ENCODE data around the gene FOXK2.
"Not testable (repeated sequence)": the region's sequence is repeated elsewhere in the genome, so short reads cannot be mapped to it uniquely, and the experiment has no call there.

FOXK2 gene

DNA sequence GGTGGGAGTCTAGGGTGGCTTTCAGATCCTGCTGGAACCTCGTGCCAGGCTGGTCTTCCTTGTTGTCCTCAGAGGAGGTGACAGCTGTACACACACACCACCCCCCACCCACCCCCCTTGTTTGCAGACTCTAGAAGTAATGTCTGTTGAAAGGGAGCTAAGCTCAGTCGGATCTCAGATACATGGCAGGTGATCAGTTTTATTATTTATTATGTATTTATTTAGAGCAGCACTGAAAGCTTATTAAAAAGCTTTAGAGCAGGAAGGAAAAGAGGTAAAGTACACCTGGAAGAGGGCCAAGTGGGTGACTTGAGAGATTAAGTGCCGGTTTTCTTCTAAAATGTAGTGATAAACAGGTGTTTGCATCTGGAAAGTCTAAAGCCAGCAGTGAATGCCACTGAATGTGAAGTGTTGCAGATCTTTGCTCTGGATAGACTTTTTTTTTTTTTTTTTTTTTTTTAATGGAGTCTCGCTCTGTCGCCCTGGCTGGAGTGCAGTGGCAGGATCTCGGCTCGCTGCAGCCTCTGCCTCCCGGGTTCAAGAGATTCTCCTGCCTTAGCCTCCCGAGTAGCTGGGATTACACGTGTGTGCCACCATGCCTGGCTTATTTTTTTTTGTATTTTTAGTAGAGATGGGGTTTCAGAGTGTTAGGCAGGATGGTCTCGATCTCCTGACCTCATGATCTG is 40.2 kb downstream of the FOXK2 start:
- no peaks in the 10 kb centered on the region for H3K27me3 ChIP-seq (ENCODE audit: insufficient read depth, low read length)
- no peak overlapping the region for H3K4me3 ChIP-seq (ENCODE audit: low read length)
- H3K9ac ChIP-seq (ENCODE audit: low read depth, low read length) = no peak overlapping the region
- no peaks in the 10 kb centered on the region for H3K4me1 ChIP-seq (ENCODE audit: insufficient read depth, low read length)
- no peak overlapping the region for H3K27ac ChIP-seq (ENCODE audit: low read depth, low read length)
- H3K9me3 ChIP-seq (ENCODE audit: insufficient read depth, low read depth, low read length) = no peaks in the 10 kb centered on the region
- H3K36me3 ChIP-seq (ENCODE audit: insufficient read depth, low read length) = peaks cover 10% of the 10 kb centered on the region; the same call in 1 of the 2 replicates
- WGBS = 89% methylated on average over 9 of the region's 11 CpGs

- no peak overlapping the region for H3K27ac ChIP-seq (ENCODE audit: low read depth, low read length)
- 94% methylated on average over 15 of the region's 15 CpGs for WGBS
- no peaks in the 10 kb centered on the region for H3K27me3 ChIP-seq (ENCODE audit: insufficient read depth, low read length)
- peaks cover 15% of the 10 kb centered on the region for H3K36me3 ChIP-seq (ENCODE audit: insufficient read depth, low read length)
- H3K9me3 ChIP-seq (ENCODE audit: insufficient read depth, low read depth, low read length) = no peaks in the 10 kb centered on the region
- H3K4me1 ChIP-seq (ENCODE audit: insufficient read depth, low read length) = no peaks in the 10 kb centered on the region
- no peak overlapping the region for H3K9ac ChIP-seq (ENCODE audit: low read depth, low read length)
- H3K4me3 ChIP-seq (ENCODE audit: low read length) = no peak overlapping the region
These were observed 40.7 kb downstream of the FOXK2 start for GRCh38 chr17:82560252-82560642.

DNA sequence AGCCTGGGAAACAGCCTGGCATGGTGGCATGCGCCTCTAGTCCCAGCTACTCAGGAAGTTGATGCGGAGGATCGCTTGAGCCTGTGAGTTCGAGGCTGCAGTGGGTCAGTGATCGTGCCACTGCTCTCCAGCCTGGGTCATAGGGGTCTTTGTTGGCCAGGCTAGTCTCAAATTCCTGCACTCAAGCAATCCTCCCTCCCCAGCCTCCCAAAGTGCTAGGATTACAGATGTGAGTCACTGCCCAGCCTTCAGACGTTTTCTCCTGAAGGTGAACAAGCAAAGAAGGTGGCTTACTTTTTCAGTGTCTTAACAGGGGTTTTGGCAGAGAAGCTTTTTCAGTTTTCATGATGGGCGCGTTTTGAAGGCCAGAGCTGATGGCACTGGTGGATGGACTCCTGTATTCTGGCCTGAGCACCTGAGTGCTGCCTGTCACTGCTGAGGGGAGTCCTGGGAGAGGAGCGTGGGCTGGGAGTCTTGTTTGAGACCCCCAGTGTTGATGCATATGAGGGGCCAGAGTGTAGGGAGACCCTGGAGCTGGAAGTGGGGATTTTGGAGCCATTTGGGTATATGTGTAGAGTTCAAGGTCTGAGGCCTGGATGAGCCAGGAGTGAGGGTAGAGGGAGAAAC is 41.4 kb downstream of the FOXK2 start:
- H3K36me3 ChIP-seq (ENCODE audit: insufficient read depth, low read length) = peaks cover 20% of the 10 kb centered on the region
- H3K4me3 ChIP-seq (ENCODE audit: low read length) = no peak overlapping the region
- no peaks in the 10 kb centered on the region for H3K4me1 ChIP-seq (ENCODE audit: insufficient read depth, low read length)
- no peak overlapping the region for H3K27ac ChIP-seq (ENCODE audit: low read depth, low read length)
- H3K9ac ChIP-seq (ENCODE audit: low read depth, low read length) = no peak overlapping the region
- 85% methylated on average over 9 of the region's 9 CpGs for WGBS
- H3K27me3 ChIP-seq (ENCODE audit: insufficient read depth, low read length) = no peaks in the 10 kb centered on the region
- no peaks in the 10 kb centered on the region for H3K9me3 ChIP-seq (ENCODE audit: insufficient read depth, low read depth, low read length)

- 94% methylated on average over 31 of the region's 31 CpGs for WGBS
- Histone ChIP-seq H3K9ac (ENCODE audit: low read depth, low read length) (no peak overlapping the region), H3K27me3 (ENCODE audit: insufficient read depth, low read length) (no peaks in the 10 kb centered on the region), H3K27ac (ENCODE audit: low read depth, low read length) (no peak overlapping the region), H3K4me3 (ENCODE audit: low read length) (no peak overlapping the region), H3K4me1 (ENCODE audit: insufficient read depth, low read length) (no peaks in the 10 kb centered on the region), H3K36me3 (ENCODE audit: insufficient read depth, low read length) (peaks cover 26% of the 10 kb centered on the region), H3K9me3 (ENCODE audit: insufficient read depth, low read depth, low read length) (no peaks in the 10 kb centered on the region)
These were observed 42.0 kb downstream of the FOXK2 start for GRCh38 chr17:82561429-82562035.

- not testable (repeated sequence) for H3K9ac ChIP-seq (ENCODE audit: low read depth, low read length); H3K9me3 ChIP-seq (ENCODE audit: insufficient read depth, low read depth, low read length); H3K27ac ChIP-seq (ENCODE audit: low read depth, low read length); H3K4me3 ChIP-seq (ENCODE audit: low read length); H3K27me3 ChIP-seq (ENCODE audit: insufficient read depth, low read length); H3K4me1 ChIP-seq (ENCODE audit: insufficient read depth, low read length)
- peaks cover 39% of the 10 kb centered on the region for H3K36me3 ChIP-seq (ENCODE audit: insufficient read depth, low read length)
- WGBS = 97% methylated on average over 7 of the region's 7 CpGs
These were observed 43.2 kb downstream of the FOXK2 start for GRCh38 chr17:82562718-82563220.

DNA sequence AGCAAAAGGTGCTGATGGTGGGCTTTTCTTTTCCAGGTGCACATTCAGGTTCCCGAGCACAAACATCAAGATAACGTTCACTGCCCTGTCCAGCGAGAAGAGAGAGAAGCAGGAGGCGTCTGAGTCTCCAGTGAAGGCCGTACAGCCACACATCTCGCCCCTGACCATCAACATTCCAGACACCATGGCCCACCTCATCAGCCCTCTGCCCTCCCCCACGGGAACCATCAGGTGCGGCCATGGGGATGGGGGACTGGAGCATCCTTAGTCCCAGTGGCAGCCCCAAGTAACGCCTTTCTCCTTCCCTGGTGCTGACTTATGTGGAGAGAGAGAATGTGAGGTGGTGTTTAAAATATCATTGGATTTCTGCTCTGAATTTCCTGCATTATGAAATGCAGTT is 43.8 kb downstream of the FOXK2 start:
- Histone ChIP-seq H3K4me1 (ENCODE audit: insufficient read depth, low read length) (no peaks in the 10 kb centered on the region), H3K4me3 (ENCODE audit: low read length) (no peak overlapping the region), H3K36me3 (ENCODE audit: insufficient read depth, low read length) (peaks cover 44% of the 10 kb centered on the region), H3K9ac (ENCODE audit: low read depth, low read length) (no peak overlapping the region), H3K27ac (ENCODE audit: low read depth, low read length) (no peak overlapping the region), H3K9me3 (ENCODE audit: insufficient read depth, low read depth, low read length) (no peaks in the 10 kb centered on the region), H3K27me3 (ENCODE audit: insufficient read depth, low read length) (no peaks in the 10 kb centered on the region)
- 92% methylated on average over 9 of the region's 9 CpGs for WGBS

DNA sequence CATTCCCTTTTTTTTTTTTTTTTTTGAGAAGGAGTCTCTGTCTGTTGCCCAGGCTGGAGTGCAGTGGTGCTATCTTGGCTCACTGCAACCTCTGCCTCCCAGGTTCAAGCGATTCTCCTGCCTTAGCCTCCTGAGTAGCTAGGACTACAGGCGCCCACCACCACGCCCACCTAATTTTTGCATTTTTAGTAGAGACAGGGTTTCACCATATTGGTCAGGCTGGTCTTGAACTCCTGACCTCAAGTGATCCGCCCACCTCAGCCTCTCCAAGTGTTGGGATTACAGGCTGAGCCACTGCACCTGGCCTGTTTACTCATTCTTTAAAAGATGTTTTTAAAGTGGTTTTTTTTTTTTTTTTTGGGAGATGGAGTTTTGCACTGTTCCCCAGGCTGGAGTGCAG is 44.2 kb downstream of the FOXK2 start:
- not testable (repeated sequence) for H3K4me3 ChIP-seq (ENCODE audit: low read length); H3K9me3 ChIP-seq (ENCODE audit: insufficient read depth, low read depth, low read length); H3K9ac ChIP-seq (ENCODE audit: low read depth, low read length); H3K4me1 ChIP-seq (ENCODE audit: insufficient read depth, low read length); H3K27me3 ChIP-seq (ENCODE audit: insufficient read depth, low read length); H3K27ac ChIP-seq (ENCODE audit: low read depth, low read length)
- H3K36me3 ChIP-seq (ENCODE audit: insufficient read depth, low read length) = peaks cover 48% of the 10 kb centered on the region
- WGBS = 90% methylated on average over 4 of the region's 4 CpGs

DNA sequence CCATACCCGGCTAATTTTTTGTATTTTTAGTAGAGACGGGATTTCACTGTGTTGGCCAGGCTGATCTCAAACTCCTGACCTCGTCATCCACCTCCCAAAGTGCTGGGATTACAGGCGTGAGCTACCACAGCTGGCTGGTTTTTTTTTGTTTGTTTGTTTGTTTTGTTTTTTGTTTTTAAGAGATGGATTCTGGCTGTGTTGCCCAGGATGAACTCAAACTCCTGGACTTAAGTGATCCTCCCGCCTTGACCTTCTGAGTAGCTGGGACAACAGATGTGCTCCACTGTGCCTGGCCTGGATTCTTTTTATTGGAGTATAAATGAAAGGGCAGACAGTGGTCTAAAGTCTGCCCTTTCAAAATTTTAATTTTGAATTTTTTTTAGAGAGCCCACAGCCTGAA is 44.7 kb downstream of the FOXK2 start:
- Histone ChIP-seq H3K27ac (ENCODE audit: low read depth, low read length) (no peak overlapping the region), H3K36me3 (ENCODE audit: insufficient read depth, low read length) (peaks cover 53% of the 10 kb centered on the region), H3K27me3 (ENCODE audit: insufficient read depth, low read length) (no peaks in the 10 kb centered on the region), H3K9ac (ENCODE audit: low read depth, low read length) (no peak overlapping the region), H3K4me1 (ENCODE audit: insufficient read depth, low read length) (no peaks in the 10 kb centered on the region), H3K9me3 (ENCODE audit: insufficient read depth, low read depth, low read length) (no peaks in the 10 kb centered on the region), H3K4me3 (ENCODE audit: low read length) (no peak overlapping the region)
- WGBS = 94% methylated on average over 5 of the region's 5 CpGs

DNA sequence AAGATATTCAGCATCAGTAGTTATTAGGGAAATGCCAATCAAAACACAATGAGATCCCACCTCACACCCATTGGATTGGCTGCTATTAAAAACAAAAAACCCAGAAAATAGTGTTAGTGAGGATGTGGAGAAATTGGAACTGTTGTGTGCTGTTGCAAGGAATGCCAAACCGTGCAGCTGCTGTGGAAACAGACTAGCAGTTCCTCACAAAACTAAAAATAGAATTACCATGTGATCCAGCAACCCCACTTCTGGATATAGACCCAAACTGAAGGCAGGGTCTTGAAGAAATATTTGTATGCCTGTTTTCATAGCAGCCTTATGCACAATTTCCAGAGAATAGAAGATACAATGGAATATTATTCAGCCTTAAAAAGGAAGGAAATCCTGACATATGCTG is 46.0 kb downstream of the FOXK2 start:
- WGBS = 100% methylated on average over 1 of the region's 1 CpG
- H3K4me3 ChIP-seq (ENCODE audit: low read length) = no peak overlapping the region
- no peak overlapping the region for H3K9ac ChIP-seq (ENCODE audit: low read depth, low read length)
- peaks cover 63% of the 10 kb centered on the region for H3K36me3 ChIP-seq (ENCODE audit: insufficient read depth, low read length)
- H3K4me1 ChIP-seq (ENCODE audit: insufficient read depth, low read length) = no peaks in the 10 kb centered on the region
- H3K9me3 ChIP-seq (ENCODE audit: insufficient read depth, low read depth, low read length) = no peaks in the 10 kb centered on the region
- H3K27me3 ChIP-seq (ENCODE audit: insufficient read depth, low read length) = no peaks in the 10 kb centered on the region
- H3K27ac ChIP-seq (ENCODE audit: low read depth, low read length) = no peak overlapping the region

GRCh38 chr17:82566129-82566960 is 46.8 kb downstream of the FOXK2 start:
- Histone ChIP-seq H3K4me1 (ENCODE audit: insufficient read depth, low read length) (no peaks in the 10 kb centered on the region), H3K9me3 (ENCODE audit: insufficient read depth, low read depth, low read length) (no peaks in the 10 kb centered on the region), H3K27ac (ENCODE audit: low read depth, low read length) (no peak overlapping the region), H3K27me3 (ENCODE audit: insufficient read depth, low read length) (no peaks in the 10 kb centered on the region), H3K36me3 (ENCODE audit: insufficient read depth, low read length) (peaks cover 69% of the 10 kb centered on the region), H3K4me3 (ENCODE audit: low read length) (no peak overlapping the region), H3K9ac (ENCODE audit: low read depth, low read length) (no peak overlapping the region)
- WGBS = 87% methylated on average over 18 of the region's 18 CpGs

DNA sequence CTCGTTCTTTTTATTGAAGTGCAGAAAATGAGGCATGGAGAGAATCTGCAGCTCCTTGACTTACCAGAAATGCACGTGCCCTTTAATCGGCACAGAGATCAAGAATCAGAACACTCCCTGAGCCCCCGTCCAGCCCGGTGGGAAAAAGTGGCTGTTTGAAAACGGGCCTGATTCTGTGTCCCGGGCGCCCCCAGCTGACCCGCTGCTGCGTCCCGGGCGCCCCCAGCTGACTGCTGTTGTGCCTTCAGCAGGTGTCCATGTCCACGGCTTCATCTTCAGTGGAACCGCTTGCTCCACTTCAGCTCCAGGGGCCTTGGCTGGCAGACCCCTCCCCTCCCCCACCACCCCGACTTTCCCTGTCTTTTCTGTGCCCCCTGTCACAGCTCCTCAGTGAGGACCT is 47.8 kb downstream of the FOXK2 start:
- WGBS = 95% methylated on average over 15 of the region's 15 CpGs
- Histone ChIP-seq H3K36me3 (ENCODE audit: insufficient read depth, low read length) (peaks cover 78% of the 10 kb centered on the region), H3K27me3 (ENCODE audit: insufficient read depth, low read length) (no peaks in the 10 kb centered on the region), H3K27ac (ENCODE audit: low read depth, low read length) (no peak overlapping the region), H3K4me3 (ENCODE audit: low read length) (no peak overlapping the region), H3K9me3 (ENCODE audit: insufficient read depth, low read depth, low read length) (no peaks in the 10 kb centered on the region), H3K4me1 (ENCODE audit: insufficient read depth, low read length) (no peaks in the 10 kb centered on the region), H3K9ac (ENCODE audit: low read depth, low read length) (no peak overlapping the region)
